Mammary epithelial cell (primary cell): ENCODE measurements around the gene RAMAC.

Experiments
- EZH2 ChIP-seq: IDR thresholded peaks from 2 replicates; pipeline ENCODE4 v1.6.1; 2012; ENCODE audit warnings: low read length, inconsistent platforms, borderline replicate concordance
- TF ChIP-seq, protein P1 (sequence below), 2 donors: IDR thresholded peaks in 1 of 2; conservative IDR thresholded peaks in 1 of 2; 2 replicates each; pipeline ENCODE4 v1.5.1; 2011 to 2012; ENCODE audit warnings: inconsistent platforms in 2 of 2, low read length in 2 of 2, mild to moderate bottlenecking in 2 of 2, control low read depth in 1 of 2, low read depth in 1 of 2; ENCODE audit not compliant: insufficient read depth in 1 of 2; ENCODE audit errors: extremely low read depth in 1 of 2

DNA sequence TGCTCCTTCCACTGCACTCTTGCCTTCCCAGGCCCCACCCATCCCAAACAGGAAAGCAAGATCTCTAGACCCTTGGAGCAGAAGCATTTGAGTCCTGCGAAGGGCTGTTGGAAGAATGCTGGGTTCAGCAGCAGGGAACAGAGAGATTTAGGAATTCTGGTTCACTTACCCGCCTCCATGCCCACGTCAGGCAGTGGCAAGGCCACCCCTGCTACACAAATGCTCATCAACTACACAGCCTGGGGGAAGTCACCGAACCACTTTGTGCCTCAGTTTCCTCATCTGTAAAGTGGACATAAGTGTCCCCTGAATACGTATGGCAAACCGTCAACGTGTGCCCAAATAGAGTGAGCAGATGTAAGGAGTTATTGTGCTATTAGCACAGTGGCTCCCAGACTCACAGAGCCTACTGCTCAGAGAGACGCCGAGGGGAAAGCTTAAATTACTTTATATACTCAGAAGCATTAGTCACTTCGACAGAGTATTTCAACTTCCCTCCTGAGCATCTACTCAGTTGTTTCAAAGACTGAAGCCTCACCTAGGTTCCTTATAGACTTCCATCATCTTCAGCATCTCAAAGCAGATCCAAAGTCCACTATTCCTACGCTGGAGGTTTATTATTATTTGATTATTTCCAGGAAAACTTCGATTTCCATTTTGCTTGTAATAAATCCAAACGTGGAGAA lies 34.4 kb upstream of the RAMAC start:
- TF ChIP-seq, protein P1, sequence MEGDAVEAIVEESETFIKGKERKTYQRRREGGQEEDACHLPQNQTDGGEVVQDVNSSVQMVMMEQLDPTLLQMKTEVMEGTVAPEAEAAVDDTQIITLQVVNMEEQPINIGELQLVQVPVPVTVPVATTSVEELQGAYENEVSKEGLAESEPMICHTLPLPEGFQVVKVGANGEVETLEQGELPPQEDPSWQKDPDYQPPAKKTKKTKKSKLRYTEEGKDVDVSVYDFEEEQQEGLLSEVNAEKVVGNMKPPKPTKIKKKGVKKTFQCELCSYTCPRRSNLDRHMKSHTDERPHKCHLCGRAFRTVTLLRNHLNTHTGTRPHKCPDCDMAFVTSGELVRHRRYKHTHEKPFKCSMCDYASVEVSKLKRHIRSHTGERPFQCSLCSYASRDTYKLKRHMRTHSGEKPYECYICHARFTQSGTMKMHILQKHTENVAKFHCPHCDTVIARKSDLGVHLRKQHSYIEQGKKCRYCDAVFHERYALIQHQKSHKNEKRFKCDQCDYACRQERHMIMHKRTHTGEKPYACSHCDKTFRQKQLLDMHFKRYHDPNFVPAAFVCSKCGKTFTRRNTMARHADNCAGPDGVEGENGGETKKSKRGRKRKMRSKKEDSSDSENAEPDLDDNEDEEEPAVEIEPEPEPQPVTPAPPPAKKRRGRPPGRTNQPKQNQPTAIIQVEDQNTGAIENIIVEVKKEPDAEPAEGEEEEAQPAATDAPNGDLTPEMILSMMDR (conservative IDR thresholded peaks at IDR 0.05 in 1 of 2, IDR thresholded peaks at IDR 0.05 in 1 of 2; ENCODE audit: extremely low read depth in 1 of 2, insufficient read depth in 1 of 2, low read depth in 1 of 2, low read length in 2 of 2): no peak
- no peak for TF ChIP-seq EZH2
